Activated T-helper 2 cell treated with anti-CD3 and anti-CD28 coated beads, Interferon-gamma antibody, Interleukin-2, Interleukin-4, amounts not matched to agents 10 μg/mL and 5 μg/mL and 100 μg/mL, durations not matched to agents 14 hours and 24 hours and 36 hours (primary cell): ENCODE results near the gene UQCRHL. TPM values are rescaled to one million over a fixed set of nuclear protein-coding genes. Genes with fewer than 3 reads are reported as not detected.
"Not testable (repeated sequence)": the region's sequence is repeated elsewhere in the genome, so short reads cannot be mapped to it uniquely, and the experiment has no call there.

Experiments used
- DNase-seq: peaks from one replicate; pipeline ENCODE4 v3.0.0; 2021; ENCODE audit warnings: low spot score
- H3K27ac Mint-ChIP-seq: one replicate; pipeline ENCODE4 v1.8.0; 2021; ENCODE audit warnings: mixed read lengths
- H3K27me3 Mint-ChIP-seq: one replicate; pipeline ENCODE4 v1.8.0; 2021; ENCODE audit warnings: low read depth, mixed read lengths
- H3K36me3 Mint-ChIP-seq: one replicate; pipeline ENCODE4 v1.8.0; 2021; ENCODE audit warnings: low read depth, mixed read lengths
- H3K4me1 Mint-ChIP-seq: one replicate; pipeline ENCODE4 v1.8.0; 2021; ENCODE audit warnings: low read depth, mixed read lengths
- H3K4me3 Mint-ChIP-seq: one replicate; pipeline ENCODE4 v1.8.0; 2021; ENCODE audit warnings: low read depth, mild to moderate bottlenecking, moderate library complexity, mixed read lengths
- H3K9me3 Mint-ChIP-seq: one replicate; pipeline ENCODE4 v1.8.0; 2021; ENCODE audit warnings: mixed read lengths
- intact Hi-C: fragments of 100-400 bp; cut with micrococcal nuclease; formaldehyde crosslinking; loops from one replicate; pipeline ENCODE4 v1.15.1; 2023
- total RNA-seq: library from RNA; stranded (reverse); gene quantifications from 2 replicates; pipeline ENCODE4 v1.2.3, GENCODE V29; 2022

UQCRHL gene
- total RNA-seq, 1 donor from 2014 or later = 1.5 TPM

DNA sequence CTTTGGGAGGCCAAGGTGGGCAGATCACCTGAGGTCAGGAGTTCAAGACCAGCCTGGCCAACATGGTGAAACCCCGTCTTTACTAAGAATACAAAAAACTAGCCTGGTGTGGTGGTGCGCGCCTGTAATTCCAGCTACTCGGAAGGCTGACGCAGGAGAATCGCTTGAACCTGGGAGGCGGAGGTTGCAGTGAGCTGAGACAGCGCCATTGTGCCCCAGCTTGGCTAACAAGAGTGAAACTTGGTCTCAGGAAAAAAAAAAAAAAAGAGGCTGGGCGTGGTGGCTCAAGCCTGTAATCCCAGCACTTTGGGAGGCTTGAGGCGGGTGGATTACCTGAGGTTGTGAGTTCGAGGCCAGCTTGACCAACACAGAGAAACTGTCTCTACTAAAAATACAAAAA, 38.6 kb upstream of the UQCRHL start:
- DNase-seq, H3K27me3 Mint-ChIP-seq, H3K9me3 Mint-ChIP-seq: not testable (repeated sequence)
- Mint-ChIP-seq H3K4me1 (peaks cover 37% of the 10 kb centered on the region), H3K4me3 (peak overlapping the region; percentile 90), H3K27ac (peak overlapping the region; percentile 38), H3K36me3 (peaks cover 22% of the 10 kb centered on the region)
- intact Hi-C loops = loop anchor here (5.0 kb wide), 1 partner anchor 131 kb away; the partner anchor contains the start of gene ZBTB17

DNA sequence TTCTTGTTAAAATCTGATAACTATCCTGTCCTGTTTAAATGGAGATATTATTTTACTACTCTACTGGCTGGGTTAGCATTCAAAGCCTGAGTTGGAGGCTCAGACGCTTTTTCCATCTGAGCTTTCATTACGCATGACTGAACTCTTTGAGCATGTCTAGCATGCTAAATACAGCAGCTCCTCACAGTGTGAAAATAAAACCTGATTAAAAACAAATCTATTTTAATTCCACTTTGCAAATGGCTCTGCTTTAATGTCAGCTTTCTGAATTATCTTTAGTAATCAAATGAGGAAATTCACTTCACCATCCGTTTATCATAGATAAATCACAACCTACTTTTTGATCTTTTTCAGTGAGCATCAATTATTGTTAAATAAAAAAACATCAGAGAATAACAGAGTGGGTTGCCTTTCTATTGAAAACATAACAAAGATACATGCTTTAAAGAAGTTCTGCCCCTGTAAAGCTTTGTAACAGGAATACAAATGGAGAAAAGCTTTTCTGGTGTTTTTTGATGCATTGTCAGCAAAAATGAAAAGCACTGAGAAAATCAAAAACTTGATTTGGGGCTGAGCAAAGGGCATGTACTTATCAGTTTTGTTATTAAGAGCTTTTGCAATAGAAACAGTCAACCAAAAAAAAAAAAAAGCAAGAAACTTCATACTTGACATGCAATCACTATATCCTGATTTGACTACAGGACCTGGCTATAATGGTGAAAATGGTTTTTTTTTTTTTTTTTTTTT, 36.5 kb upstream of the UQCRHL start:
- DNase-seq = no peak
- H3K27ac Mint-ChIP-seq = no peak overlapping the region
- H3K9me3 Mint-ChIP-seq = no peaks in the 10 kb centered on the region
- no peak overlapping the region for H3K4me3 Mint-ChIP-seq
- peaks cover 6% of the 10 kb centered on the region for H3K36me3 Mint-ChIP-seq
- no peaks in the 10 kb centered on the region for H3K27me3 Mint-ChIP-seq
- intact Hi-C loops = no loop called here
- H3K4me1 Mint-ChIP-seq = peaks cover 19% of the 10 kb centered on the region

- intact Hi-C loops = no loop called here
- Mint-ChIP-seq H3K4me1 (peaks cover 10% of the 10 kb centered on the region), H3K4me3 (no peak overlapping the region), H3K9me3 (no peaks in the 10 kb centered on the region), H3K36me3 (no peaks in the 10 kb centered on the region), H3K27me3 (no peaks in the 10 kb centered on the region), H3K27ac (no peak overlapping the region)
- no peak for DNase-seq
Observed at GRCh38 chr1:15838721-15839120, 31.3 kb upstream of the UQCRHL start.

- Mint-ChIP-seq H3K4me3 (no peak overlapping the region), H3K9me3 (no peaks in the 10 kb centered on the region), H3K27ac (no peak overlapping the region), H3K4me1 (peaks cover 13% of the 10 kb centered on the region), H3K27me3 (no peaks in the 10 kb centered on the region), H3K36me3 (peaks cover 3% of the 10 kb centered on the region)
- intact Hi-C loops = no loop called here
- DNase-seq = no peak
Observed at GRCh38 chr1:15837931-15838330, 30.5 kb upstream of the UQCRHL start.

GRCh38 chr1:15836772-15837669, 29.6 kb upstream of the UQCRHL start:
- intact Hi-C loops = no loop called here
- H3K27ac Mint-ChIP-seq = peak overlapping the region; percentile 97

DNA sequence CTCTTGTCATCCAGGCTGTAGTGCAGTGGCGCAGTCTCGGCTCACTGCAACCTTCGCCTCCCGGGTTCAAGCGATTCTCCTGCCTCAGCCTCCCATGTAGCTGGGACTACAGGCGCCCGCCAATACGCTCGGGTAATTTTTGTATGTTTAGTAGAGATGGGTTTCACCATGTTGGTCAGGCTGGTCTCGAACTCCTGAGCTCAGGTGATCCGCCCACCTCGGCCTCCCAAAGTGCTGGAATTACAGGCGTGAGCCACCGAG, 29.0 kb upstream of the UQCRHL start:
- H3K4me3 Mint-ChIP-seq = peak overlapping the region; percentile 88
- H3K9me3 Mint-ChIP-seq, H3K27me3 Mint-ChIP-seq, intact Hi-C loops, H3K36me3 Mint-ChIP-seq, DNase-seq: not testable (repeated sequence)
- H3K4me1 Mint-ChIP-seq = peaks cover 18% of the 10 kb centered on the region
- H3K27ac Mint-ChIP-seq = peak overlapping the region; percentile 97

More at GRCh38 chr1:15836772-15837669, 29.6 kb upstream of the UQCRHL start:
- peak; percentile 38 for DNase-seq
- H3K9me3 Mint-ChIP-seq = no peaks in the 10 kb centered on the region
- peaks cover 4% of the 10 kb centered on the region for H3K36me3 Mint-ChIP-seq
- H3K4me1 Mint-ChIP-seq = peaks cover 14% of the 10 kb centered on the region
- peak overlapping the region; percentile 88 for H3K4me3 Mint-ChIP-seq
- H3K27me3 Mint-ChIP-seq = no peaks in the 10 kb centered on the region

DNA sequence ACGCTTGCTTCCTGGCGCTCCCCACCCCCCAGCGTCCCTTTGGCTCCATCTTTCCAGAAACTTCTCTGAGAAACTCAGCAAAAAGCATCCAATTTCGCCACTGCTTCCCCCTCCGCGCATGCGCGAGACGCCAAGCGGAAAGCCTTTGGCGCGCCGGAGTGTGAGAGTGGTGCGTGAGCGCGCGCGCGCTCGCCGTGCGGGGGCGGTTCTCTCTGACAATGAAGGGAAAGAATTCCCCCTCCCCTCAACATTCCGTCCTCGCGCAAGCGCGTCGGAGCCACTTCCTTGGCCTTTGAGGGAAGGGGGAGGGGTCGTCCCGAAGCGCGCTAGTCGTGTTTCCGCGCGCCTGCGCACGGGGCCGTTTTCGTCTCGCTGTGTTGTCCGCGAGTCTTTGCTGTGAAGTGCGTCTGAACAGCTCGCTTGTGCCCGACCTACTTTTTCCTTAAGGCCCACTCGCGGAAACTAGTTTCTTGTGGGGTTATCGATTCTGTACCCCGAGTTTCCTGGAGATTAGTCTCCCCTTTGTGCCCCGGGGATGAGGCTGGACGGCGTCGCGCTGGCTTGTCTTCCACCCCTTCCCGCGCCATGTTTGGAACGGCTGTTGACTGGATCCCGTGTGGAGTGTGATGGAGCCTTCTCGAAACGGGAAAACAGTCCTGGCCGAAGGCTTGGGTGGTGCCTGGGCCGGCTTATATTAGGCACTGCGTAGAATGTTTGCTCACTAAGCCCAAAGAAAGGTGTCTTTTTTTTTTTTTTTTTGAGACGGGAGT, 28.5 kb upstream of the UQCRHL start:
- Mint-ChIP-seq H3K9me3 (no peaks in the 10 kb centered on the region), H3K27ac (peak overlapping the region; percentile 97), H3K4me3 (peak overlapping the region; percentile 88), H3K27me3 (no peaks in the 10 kb centered on the region), H3K36me3 (peaks cover 9% of the 10 kb centered on the region), H3K4me1 (peaks cover 18% of the 10 kb centered on the region)
- peak; percentile 98 for DNase-seq
- intact Hi-C loops = loop anchor here (1.0 to 2.0 kb wide), 4 partner anchors 11 to 531 kb away; partner anchors contain the start of genes CASP9, SPEN and SZRD1

DNA sequence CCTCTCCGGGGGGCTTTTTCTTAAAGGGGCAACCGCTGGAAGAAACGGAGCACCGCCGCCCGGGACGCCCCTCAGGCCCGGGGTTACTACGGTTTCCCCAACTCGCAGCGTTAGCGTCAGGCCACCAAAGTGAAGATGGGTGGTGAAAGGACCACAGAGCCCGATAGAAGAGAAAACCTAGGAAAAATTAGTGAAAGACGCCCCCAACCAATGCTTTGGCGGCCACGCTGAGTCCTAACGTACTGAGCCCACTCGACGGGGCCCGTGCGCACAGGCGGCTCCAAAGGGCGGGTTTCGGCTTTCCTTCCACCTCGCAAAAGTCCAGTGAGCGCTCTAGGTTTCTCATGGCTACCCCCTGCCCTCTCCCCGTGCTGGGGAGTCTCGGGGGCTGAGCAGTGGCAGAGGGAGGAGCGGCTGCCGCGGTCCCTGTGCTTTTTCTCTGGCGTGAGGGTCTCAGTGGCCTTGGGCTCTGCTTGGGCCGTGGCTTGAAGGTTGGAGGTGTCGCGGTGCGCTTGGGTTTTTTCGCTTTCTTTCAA, 27.8 kb upstream of the UQCRHL start:
- no peaks in the 10 kb centered on the region for H3K9me3 Mint-ChIP-seq
- H3K36me3 Mint-ChIP-seq = peaks cover 9% of the 10 kb centered on the region
- peak overlapping the region; percentile 88 for H3K4me3 Mint-ChIP-seq
- intact Hi-C loops = loop anchor here (1.0 to 2.0 kb wide), 4 partner anchors 12 to 532 kb away; partner anchors contain the start of genes CASP9, SPEN and SZRD1
- no peaks in the 10 kb centered on the region for H3K27me3 Mint-ChIP-seq
- peaks cover 20% of the 10 kb centered on the region for H3K4me1 Mint-ChIP-seq
- peak overlapping the region; percentile 97 for H3K27ac Mint-ChIP-seq
- DNase-seq = no peak

- intact Hi-C loops = loop anchor here (1.0 to 2.0 kb wide), 4 partner anchors 13 to 533 kb away; partner anchors contain the start of genes CASP9, SPEN and SZRD1
- Mint-ChIP-seq H3K27ac (peak overlapping the region; percentile 97), H3K9me3 (no peaks in the 10 kb centered on the region), H3K27me3 (no peaks in the 10 kb centered on the region), H3K36me3 (peaks cover 9% of the 10 kb centered on the region), H3K4me1 (peaks cover 26% of the 10 kb centered on the region), H3K4me3 (peak overlapping the region; percentile 88)
- peak; percentile 87 for DNase-seq
Observed at GRCh38 chr1:15834406-15835204, 27.2 kb upstream of the UQCRHL start.

GRCh38 chr1:15833842-15834405, 26.5 kb upstream of the UQCRHL start:
- H3K4me1 Mint-ChIP-seq = peaks cover 28% of the 10 kb centered on the region

DNA sequence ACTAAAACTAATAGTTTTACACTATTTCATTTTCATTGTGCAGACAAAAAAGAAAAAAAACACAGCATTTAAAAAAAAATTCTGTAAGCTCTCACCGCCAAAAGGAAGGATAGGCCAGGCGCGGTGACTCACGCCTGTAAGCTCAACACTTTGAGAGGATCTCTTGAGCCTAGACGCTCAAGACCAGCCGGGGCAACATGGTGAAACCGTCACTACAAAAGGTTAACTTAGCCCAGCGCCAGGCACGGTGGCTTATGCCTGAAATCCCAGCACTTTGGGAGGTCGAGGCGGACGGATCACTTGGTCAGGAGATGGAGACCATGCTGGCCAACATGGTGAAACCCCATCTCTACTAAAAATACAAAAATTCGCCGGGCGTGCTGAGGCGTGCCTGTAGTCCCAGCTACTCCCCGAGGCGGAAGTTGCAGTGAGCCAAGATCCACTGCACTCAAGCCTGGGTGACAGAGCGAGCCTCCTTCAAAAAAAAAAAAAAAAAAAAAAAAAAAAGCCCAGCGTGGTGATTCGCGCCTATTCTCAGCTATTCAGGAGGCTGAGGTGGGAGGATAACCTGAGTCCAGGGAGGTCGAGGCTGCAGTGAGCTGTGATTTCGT, 25.7 kb upstream of the UQCRHL start:
- Mint-ChIP-seq H3K4me3 (peak overlapping the region; percentile 88), H3K9me3 (no peaks in the 10 kb centered on the region), H3K27me3 (no peaks in the 10 kb centered on the region), H3K36me3 (peaks cover 9% of the 10 kb centered on the region), H3K4me1 (peaks cover 28% of the 10 kb centered on the region), H3K27ac (peak overlapping the region; percentile 97)
- intact Hi-C loops = loop anchor here (1.0 kb wide), 2 partner anchors 86 to 133 kb away; no protein-coding TSS in a partner anchor
- DNase-seq = peak; percentile 55

More at GRCh38 chr1:15833842-15834405, 26.5 kb upstream of the UQCRHL start:
- Mint-ChIP-seq H3K9me3 (no peaks in the 10 kb centered on the region), H3K27me3 (no peaks in the 10 kb centered on the region), H3K36me3 (peaks cover 9% of the 10 kb centered on the region), H3K4me3 (peak overlapping the region; percentile 88), H3K27ac (peak overlapping the region; percentile 97)
- DNase-seq = no peak
- intact Hi-C loops = loop anchor here (1.0 to 2.0 kb wide), 4 partner anchors 85 to 309 kb away; partner anchors contain the start of gene CASP9
